PC-3 (cell line): ENCODE measurements around the gene ISCU.

ENCODE experiments used
- EZH2 ChIP-seq: fragments of 300-600 bp; sonication (generic); IDR thresholded peaks from one replicate; pipeline ENCODE4 v1.6.1; 2017; ENCODE audit warnings: antibody characterized with exemption, mild to moderate bottlenecking, low read length; ENCODE audit not compliant: unreplicated experiment
- EZH2phosphoT487 ChIP-seq: fragments of 300-600 bp; sonication (generic); IDR thresholded peaks from 2 replicates; pipeline ENCODE4 v1.6.1; 2018; ENCODE audit warnings: mild to moderate bottlenecking, antibody characterized with exemption, low read length, borderline replicate concordance
- TF ChIP-seq, protein P1 (sequence below): fragments of 300-600 bp; sonication (generic); conservative IDR thresholded peaks from 2 replicates; pipeline ENCODE4 v1.5.1; 2017; ENCODE audit warnings: antibody characterized with exemption, low read depth, mild to moderate bottlenecking, low read length

DNA sequence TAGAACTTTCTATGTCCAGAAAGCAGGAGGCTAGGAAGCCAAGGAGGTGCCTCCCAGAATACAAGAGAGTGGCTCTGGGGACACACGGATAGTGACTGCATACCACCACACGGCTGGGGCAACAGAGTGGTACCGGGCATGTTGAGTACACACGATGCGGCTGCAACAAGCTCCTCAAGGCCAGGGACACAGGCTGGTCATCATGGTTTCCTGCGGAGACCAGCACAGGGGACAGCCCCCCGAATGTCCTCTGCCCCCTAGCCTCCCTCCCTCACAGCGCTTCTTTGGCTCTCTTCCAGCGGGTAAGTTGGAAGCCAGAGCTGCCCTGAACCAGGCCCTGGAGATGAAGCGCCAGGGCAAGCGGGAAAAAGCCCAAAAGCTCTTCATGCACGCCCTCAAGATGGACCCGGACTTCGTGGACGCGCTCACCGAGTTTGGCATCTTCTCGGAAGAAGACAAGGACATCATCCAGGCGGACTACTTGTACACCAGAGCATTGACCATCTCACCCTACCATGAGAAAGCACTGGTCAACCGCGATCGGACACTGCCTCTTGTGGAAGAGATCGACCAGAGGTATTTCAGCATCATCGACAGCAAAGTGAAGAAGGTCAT is 44.2 kb upstream of the ISCU start:
- TF ChIP-seq, protein P1, sequence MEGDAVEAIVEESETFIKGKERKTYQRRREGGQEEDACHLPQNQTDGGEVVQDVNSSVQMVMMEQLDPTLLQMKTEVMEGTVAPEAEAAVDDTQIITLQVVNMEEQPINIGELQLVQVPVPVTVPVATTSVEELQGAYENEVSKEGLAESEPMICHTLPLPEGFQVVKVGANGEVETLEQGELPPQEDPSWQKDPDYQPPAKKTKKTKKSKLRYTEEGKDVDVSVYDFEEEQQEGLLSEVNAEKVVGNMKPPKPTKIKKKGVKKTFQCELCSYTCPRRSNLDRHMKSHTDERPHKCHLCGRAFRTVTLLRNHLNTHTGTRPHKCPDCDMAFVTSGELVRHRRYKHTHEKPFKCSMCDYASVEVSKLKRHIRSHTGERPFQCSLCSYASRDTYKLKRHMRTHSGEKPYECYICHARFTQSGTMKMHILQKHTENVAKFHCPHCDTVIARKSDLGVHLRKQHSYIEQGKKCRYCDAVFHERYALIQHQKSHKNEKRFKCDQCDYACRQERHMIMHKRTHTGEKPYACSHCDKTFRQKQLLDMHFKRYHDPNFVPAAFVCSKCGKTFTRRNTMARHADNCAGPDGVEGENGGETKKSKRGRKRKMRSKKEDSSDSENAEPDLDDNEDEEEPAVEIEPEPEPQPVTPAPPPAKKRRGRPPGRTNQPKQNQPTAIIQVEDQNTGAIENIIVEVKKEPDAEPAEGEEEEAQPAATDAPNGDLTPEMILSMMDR, result no peak
- no peak for TF ChIP-seq EZH2phosphoT487
- no peak for TF ChIP-seq EZH2
